DOHH2 (cell line): ENCODE results near the gene PHLPP1.

ENCODE experiments used
- EZH2phosphoT487 ChIP-seq: fragments of 200-600 bp; sonication (generic); IDR thresholded peaks from 2 replicates; pipeline ENCODE4 v1.6.1; 2017; ENCODE audit warnings: borderline replicate concordance, mild to moderate bottlenecking, antibody characterized with exemption, low read length, moderate library complexity, mixed read lengths
- TF ChIP-seq, protein P1 (sequence below): fragments of 200-600 bp; sonication (generic); IDR thresholded peaks from one replicate; pipeline ENCODE4 v1.5.1; 2014; ENCODE audit warnings: antibody characterized with exemption, mild to moderate bottlenecking, low read depth, low read length; ENCODE audit not compliant: poor library complexity, severe bottlenecking

DNA sequence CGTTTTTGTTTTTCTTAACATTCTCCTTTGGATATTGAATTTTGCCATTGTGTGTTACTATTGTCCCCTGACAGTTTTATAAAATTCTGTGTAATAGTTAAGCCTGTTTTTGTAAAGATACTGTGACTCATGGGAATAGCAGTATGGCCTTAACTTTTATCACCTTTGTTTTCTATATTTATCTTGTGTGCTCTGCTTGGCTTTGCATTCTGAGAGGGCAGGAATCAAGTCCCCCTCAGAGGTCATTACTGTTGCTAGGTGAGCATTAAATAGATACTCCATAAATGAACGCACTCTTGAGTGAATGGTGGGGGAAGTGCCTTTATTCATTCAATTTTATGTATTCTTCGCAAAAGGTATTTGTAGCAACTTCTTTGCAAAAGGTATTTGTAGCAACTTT, 160.0 kb downstream of the PHLPP1 start:
- TF ChIP-seq, protein P1, sequence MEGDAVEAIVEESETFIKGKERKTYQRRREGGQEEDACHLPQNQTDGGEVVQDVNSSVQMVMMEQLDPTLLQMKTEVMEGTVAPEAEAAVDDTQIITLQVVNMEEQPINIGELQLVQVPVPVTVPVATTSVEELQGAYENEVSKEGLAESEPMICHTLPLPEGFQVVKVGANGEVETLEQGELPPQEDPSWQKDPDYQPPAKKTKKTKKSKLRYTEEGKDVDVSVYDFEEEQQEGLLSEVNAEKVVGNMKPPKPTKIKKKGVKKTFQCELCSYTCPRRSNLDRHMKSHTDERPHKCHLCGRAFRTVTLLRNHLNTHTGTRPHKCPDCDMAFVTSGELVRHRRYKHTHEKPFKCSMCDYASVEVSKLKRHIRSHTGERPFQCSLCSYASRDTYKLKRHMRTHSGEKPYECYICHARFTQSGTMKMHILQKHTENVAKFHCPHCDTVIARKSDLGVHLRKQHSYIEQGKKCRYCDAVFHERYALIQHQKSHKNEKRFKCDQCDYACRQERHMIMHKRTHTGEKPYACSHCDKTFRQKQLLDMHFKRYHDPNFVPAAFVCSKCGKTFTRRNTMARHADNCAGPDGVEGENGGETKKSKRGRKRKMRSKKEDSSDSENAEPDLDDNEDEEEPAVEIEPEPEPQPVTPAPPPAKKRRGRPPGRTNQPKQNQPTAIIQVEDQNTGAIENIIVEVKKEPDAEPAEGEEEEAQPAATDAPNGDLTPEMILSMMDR = no peak
- TF ChIP-seq EZH2phosphoT487 = no peak
